OCI-LY3 (cell line): ENCODE measurements around the gene INAFM2.
A peak's percentile ranks its signal among the peaks of the same experiment; 100 is the strongest.

Experiments used
- H2AFZ ChIP-seq: fragments of 200-600, 300-600 bp; shearing (Covaris generic); 2 replicates; pipeline ENCODE4 v1.6.0; 2014; ENCODE audit warnings: antibody characterized with exemption, low read depth, low read length
- H3K27ac ChIP-seq: fragments of 200-600, 300-600 bp; sonication (generic); 2 replicates; pipeline ENCODE4 v1.5.1; 2014; ENCODE audit warnings: mild to moderate bottlenecking, low read length, moderate library complexity, mixed read lengths
- H3K27me3 ChIP-seq: fragments of 200-600, 300-600 bp; sonication (generic); 2 replicates; pipeline ENCODE4 v1.6.1; 2014; ENCODE audit warnings: low read depth, low read length, mixed read lengths
- H3K36me3 ChIP-seq: fragments of 200-600, 300-600 bp; sonication (generic); replicated peaks from 2 replicates; pipeline ENCODE3; 2014; ENCODE audit warnings: low read depth, low read length, mixed read lengths
- H3K4me1 ChIP-seq: fragments of 300-600, 200-600 bp; sonication (generic); 2 replicates; pipeline ENCODE4 v1.6.1; 2014; ENCODE audit warnings: low read length, mixed read lengths
- H3K4me2 ChIP-seq: fragments of 200-600, 300-600 bp; sonication (generic); 2 replicates; pipeline ENCODE4 v1.6.1; 2014; ENCODE audit warnings: low read length, mixed read lengths
- H3K4me3 ChIP-seq: fragments of 300-600, 200-600 bp; sonication (generic); 2 replicates; pipeline ENCODE4 v1.5.1; 2014; ENCODE audit warnings: antibody characterized with exemption, mild to moderate bottlenecking, low read length, moderate library complexity
- H3K79me2 ChIP-seq: fragments of 300-600, 200-600 bp; shearing (Covaris generic); 2 replicates; pipeline ENCODE4 v1.6.1; 2014; ENCODE audit warnings: mild to moderate bottlenecking, low read length, mixed read lengths
- H3K9ac ChIP-seq: fragments of 300-600, 200-600 bp; shearing (Covaris generic); 2 replicates; pipeline ENCODE4 v1.6.0; 2014; ENCODE audit warnings: mild to moderate bottlenecking, low read length, moderate library complexity
- H3K9me3 ChIP-seq: fragments of 200-600, 300-600 bp; shearing (Covaris generic); 2 replicates; pipeline ENCODE4 v1.6.1; 2014; ENCODE audit warnings: low read length, mixed read lengths; ENCODE audit not compliant: insufficient read depth
- H4K20me1 ChIP-seq: fragments of 200-600, 300-600 bp; sonication (generic); 2 replicates; pipeline ENCODE4 v1.6.1; 2016; ENCODE audit warnings: low read length, mixed read lengths; ENCODE audit not compliant: insufficient read depth
- EZH2phosphoT487 ChIP-seq: fragments of 200-600 bp; shearing (Covaris generic); IDR thresholded peaks from 2 replicates; pipeline ENCODE4 v1.6.1; 2018; ENCODE audit warnings: antibody characterized with exemption, mixed run types, low read depth
- TF ChIP-seq, protein P1 (sequence below): fragments of 200-600, 300-600 bp; sonication (generic); IDR thresholded peaks from 2 replicates; pipeline ENCODE4 v1.5.1; 2014; ENCODE audit warnings: antibody characterized with exemption, low read length, low read depth

The INAFM2 gene

GRCh38 chr15:40367686-40368611, 44.5 kb downstream of the INAFM2 start:
- H3K27me3 ChIP-seq = peaks cover 10% of the 10 kb centered on the region; the same call in 1 of the 2 replicates

GRCh38 chr15:40368719-40369473, 45.4 kb downstream of the INAFM2 start:
- Histone ChIP-seq H3K9me3 (no peaks in the 10 kb centered on the region), H3K27me3 (peaks cover 10% of the 10 kb centered on the region; the same call in 1 of the 2 replicates), H3K36me3 (no peaks in the 10 kb centered on the region), H3K4me3 (peak overlapping the region; percentile 88; the same call in 1 of the 2 replicates), H3K27ac (no peak overlapping the region), H3K4me2 (peak overlapping the region; percentile 78; the same call in 1 of the 2 replicates), H3K9ac (peak overlapping the region; percentile 41; the same call in 1 of the 2 replicates), H3K4me1 (peaks cover 32% of the 10 kb centered on the region), H3K79me2 (no peaks in the 10 kb centered on the region), H4K20me1 (no peaks in the 10 kb centered on the region), H2AFZ (no peak overlapping the region)
- TF ChIP-seq EZH2phosphoT487 = no peak
- TF ChIP-seq, protein P1, sequence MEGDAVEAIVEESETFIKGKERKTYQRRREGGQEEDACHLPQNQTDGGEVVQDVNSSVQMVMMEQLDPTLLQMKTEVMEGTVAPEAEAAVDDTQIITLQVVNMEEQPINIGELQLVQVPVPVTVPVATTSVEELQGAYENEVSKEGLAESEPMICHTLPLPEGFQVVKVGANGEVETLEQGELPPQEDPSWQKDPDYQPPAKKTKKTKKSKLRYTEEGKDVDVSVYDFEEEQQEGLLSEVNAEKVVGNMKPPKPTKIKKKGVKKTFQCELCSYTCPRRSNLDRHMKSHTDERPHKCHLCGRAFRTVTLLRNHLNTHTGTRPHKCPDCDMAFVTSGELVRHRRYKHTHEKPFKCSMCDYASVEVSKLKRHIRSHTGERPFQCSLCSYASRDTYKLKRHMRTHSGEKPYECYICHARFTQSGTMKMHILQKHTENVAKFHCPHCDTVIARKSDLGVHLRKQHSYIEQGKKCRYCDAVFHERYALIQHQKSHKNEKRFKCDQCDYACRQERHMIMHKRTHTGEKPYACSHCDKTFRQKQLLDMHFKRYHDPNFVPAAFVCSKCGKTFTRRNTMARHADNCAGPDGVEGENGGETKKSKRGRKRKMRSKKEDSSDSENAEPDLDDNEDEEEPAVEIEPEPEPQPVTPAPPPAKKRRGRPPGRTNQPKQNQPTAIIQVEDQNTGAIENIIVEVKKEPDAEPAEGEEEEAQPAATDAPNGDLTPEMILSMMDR = no peak

More at GRCh38 chr15:40367686-40368611, 44.5 kb downstream of the INAFM2 start:
- H3K36me3 ChIP-seq = no peaks in the 10 kb centered on the region
- peak overlapping the region; percentile 78 for H3K4me2 ChIP-seq
- H3K4me3 ChIP-seq = peak overlapping the region; percentile 88
- H3K9me3 ChIP-seq = no peaks in the 10 kb centered on the region
- H2AFZ ChIP-seq = peak overlapping the region; percentile 80; the same call in 1 of the 2 replicates
- H3K79me2 ChIP-seq = no peaks in the 10 kb centered on the region
- peak overlapping the region; percentile 14; the same call in 1 of the 2 replicates for H3K27ac ChIP-seq
- H4K20me1 ChIP-seq = no peaks in the 10 kb centered on the region
- peak overlapping the region; percentile 76 for H3K9ac ChIP-seq
- H3K4me1 ChIP-seq = peaks cover 27% of the 10 kb centered on the region
- TF ChIP-seq, protein P1 = peak; percentile 70
- no peak for TF ChIP-seq EZH2phosphoT487

- TF ChIP-seq, protein P1 = no peak
- TF ChIP-seq EZH2phosphoT487 = no peak
- Histone ChIP-seq H3K4me2 (no peak overlapping the region), H3K4me3 (no peak overlapping the region)
These were observed 46.0 kb downstream of the INAFM2 start for GRCh38 chr15:40369474-40369869.

More at GRCh38 chr15:40369474-40369869, 46.0 kb downstream of the INAFM2 start:
- Histone ChIP-seq H3K9ac (no peak overlapping the region), H3K4me1 (peaks cover 32% of the 10 kb centered on the region), H2AFZ (no peak overlapping the region), H4K20me1 (no peaks in the 10 kb centered on the region), H3K27me3 (peaks cover 10% of the 10 kb centered on the region; the same call in 1 of the 2 replicates), H3K27ac (no peak overlapping the region), H3K36me3 (no peaks in the 10 kb centered on the region), H3K9me3 (no peaks in the 10 kb centered on the region), H3K79me2 (no peaks in the 10 kb centered on the region)
